ENCODE data around the gene GIT1. TPM values are rescaled to one million over a fixed set of nuclear protein-coding genes. Genes with fewer than 3 reads are reported as not detected.

The GIT1 gene
- total RNA-seq, 1 experiment from 2014 or later = 46.5 TPM

DNA sequence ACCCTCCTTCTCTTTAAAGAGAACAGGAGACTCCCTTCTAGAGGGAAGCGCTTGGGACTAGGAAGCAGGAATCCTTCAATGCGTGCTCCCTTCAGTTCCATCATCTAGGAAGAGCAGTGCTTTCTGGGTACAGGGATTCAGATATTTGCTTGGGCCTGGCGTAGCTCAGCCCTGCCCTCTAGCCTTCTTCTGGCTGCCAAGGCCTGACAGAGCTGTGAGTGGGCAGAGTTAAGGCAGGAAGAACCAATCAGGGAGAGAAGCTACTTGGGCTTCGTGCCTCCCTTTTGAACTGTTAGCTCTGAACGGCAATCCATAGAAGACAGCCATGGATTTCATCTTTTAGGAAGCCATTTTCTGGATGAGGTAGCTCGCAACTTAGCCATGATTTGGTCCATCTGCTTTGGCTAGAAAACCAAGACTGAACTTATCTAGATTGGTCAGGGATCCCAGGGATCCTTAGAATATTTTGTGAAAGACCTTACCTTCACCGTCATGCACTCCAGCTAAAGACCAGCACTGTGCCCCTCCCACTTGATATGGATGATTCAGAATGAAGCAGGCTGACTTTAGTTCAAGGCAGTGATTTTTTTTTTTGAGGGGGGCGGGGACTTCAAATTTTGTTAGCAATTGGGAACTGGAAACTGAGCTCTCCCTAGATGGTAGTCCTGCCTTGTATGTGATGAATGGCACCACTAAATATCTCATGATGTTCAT, 35.7 kb upstream of the GIT1 start:
- no peak for DNase-seq
- Mint-ChIP-seq H3K36me3 (ENCODE audit: insufficient read depth, unreplicated experiment) (peaks cover 13% of the 10 kb centered on the region), H3K9me3 (ENCODE audit: unreplicated experiment) (no peaks in the 10 kb centered on the region), H3K4me3 (ENCODE audit: unreplicated experiment) (no peak overlapping the region), H3K27ac (ENCODE audit: unreplicated experiment) (no peak overlapping the region), H3K4me1 (ENCODE audit: low read depth, unreplicated experiment) (peaks cover 7% of the 10 kb centered on the region), H3K27me3 (ENCODE audit: insufficient read depth, unreplicated experiment) (no peaks in the 10 kb centered on the region)
- intact Hi-C loops (cut with micrococcal nuclease; ENCODE audit: unreplicated experiment) = no loop called here
- no TSS peak for BruUV-seq (replicated peaks)
- TF ChIP-seq, protein P1, sequence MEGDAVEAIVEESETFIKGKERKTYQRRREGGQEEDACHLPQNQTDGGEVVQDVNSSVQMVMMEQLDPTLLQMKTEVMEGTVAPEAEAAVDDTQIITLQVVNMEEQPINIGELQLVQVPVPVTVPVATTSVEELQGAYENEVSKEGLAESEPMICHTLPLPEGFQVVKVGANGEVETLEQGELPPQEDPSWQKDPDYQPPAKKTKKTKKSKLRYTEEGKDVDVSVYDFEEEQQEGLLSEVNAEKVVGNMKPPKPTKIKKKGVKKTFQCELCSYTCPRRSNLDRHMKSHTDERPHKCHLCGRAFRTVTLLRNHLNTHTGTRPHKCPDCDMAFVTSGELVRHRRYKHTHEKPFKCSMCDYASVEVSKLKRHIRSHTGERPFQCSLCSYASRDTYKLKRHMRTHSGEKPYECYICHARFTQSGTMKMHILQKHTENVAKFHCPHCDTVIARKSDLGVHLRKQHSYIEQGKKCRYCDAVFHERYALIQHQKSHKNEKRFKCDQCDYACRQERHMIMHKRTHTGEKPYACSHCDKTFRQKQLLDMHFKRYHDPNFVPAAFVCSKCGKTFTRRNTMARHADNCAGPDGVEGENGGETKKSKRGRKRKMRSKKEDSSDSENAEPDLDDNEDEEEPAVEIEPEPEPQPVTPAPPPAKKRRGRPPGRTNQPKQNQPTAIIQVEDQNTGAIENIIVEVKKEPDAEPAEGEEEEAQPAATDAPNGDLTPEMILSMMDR (IDR thresholded peaks at IDR 0.05; ENCODE audit: insufficient read depth in 1 of 2, low read depth in 1 of 2, low read length in 1 of 2, severe bottlenecking in 1 of 2, unreplicated experiment in 1 of 2) = no peak
- CTCF ChIA-PET = interaction anchor here (0.6 to 2.2 kb wide), 4 partner anchors 9 to 501 kb away, joined by 3 to 15 read pairs (median 4); no protein-coding TSS in a partner anchor
- Histone ChIP-seq H3K4me1 (peaks cover 5% of the 10 kb centered on the region; the same call in 1 of the 2 replicates), H3K4me3 (ENCODE audit: low read depth, low read length) (no peak overlapping the region), H3K36me3 (ENCODE audit: control insufficient read depth, insufficient read depth, low read length) (0 out of 2 replicates have a peak, but pooled peaks cover 2% of the 10 kb centered on the region), H3K27me3 (replicated peaks; ENCODE audit: control insufficient read depth, insufficient read depth, low read length) (no peaks in the 10 kb centered on the region), H3K9me3 (no peaks in the 10 kb centered on the region)
- POLR2A ChIA-PET = no interaction called here

DNA sequence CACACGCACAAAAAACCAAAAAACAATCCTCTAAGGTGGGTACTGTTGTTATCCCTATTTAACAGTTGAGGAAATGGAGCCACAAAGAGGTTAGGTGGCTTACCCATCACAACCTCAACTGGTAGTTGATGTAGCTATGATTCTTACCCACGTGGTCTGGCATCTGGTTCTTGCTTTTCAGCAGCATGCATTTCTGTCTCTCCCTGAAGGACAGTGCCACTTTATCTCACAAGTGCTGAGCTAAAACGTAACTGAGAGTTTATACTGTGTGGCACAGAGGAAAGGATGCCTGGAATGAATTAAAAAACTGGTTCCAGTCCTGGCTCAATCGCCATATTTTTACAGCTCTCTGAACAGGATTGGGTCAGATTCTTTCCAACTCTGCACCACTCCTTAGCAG, 35.1 kb upstream of the GIT1 start:
- CTCF ChIA-PET = interaction anchor here (0.7 to 2.2 kb wide), 3 partner anchors 8 to 154 kb away, joined by 3 to 15 read pairs (median 4); no protein-coding TSS in a partner anchor
- no TSS peak for BruUV-seq (replicated peaks)
- no peak for DNase-seq
- Mint-ChIP-seq H3K4me1 (ENCODE audit: low read depth, unreplicated experiment) (peaks cover 7% of the 10 kb centered on the region), H3K4me3 (ENCODE audit: unreplicated experiment) (no peak overlapping the region), H3K9me3 (ENCODE audit: unreplicated experiment) (no peaks in the 10 kb centered on the region), H3K27me3 (ENCODE audit: insufficient read depth, unreplicated experiment) (no peaks in the 10 kb centered on the region), H3K36me3 (ENCODE audit: insufficient read depth, unreplicated experiment) (peaks cover 13% of the 10 kb centered on the region), H3K27ac (ENCODE audit: unreplicated experiment) (no peak overlapping the region)
- H3K36me3 ChIP-seq (ENCODE audit: control insufficient read depth, insufficient read depth, low read length) = 0 out of 2 replicates have a peak, but pooled peaks cover 2% of the 10 kb centered on the region
- H3K9me3 ChIP-seq = no peaks in the 10 kb centered on the region
- POLR2A ChIA-PET = no interaction called here
- intact Hi-C loops (cut with micrococcal nuclease; ENCODE audit: unreplicated experiment) = no loop called here
- no peaks in the 10 kb centered on the region for H3K27me3 ChIP-seq (replicated peaks; ENCODE audit: control insufficient read depth, insufficient read depth, low read length)
- H3K4me1 ChIP-seq = peaks cover 5% of the 10 kb centered on the region; the same call in 1 of the 2 replicates
- H3K4me3 ChIP-seq (ENCODE audit: low read depth, low read length) = no peak overlapping the region
- TF ChIP-seq, protein P1 (IDR thresholded peaks at IDR 0.05; ENCODE audit: insufficient read depth in 1 of 2, low read depth in 1 of 2, low read length in 1 of 2, severe bottlenecking in 1 of 2, unreplicated experiment in 1 of 2) = no peak

DNA sequence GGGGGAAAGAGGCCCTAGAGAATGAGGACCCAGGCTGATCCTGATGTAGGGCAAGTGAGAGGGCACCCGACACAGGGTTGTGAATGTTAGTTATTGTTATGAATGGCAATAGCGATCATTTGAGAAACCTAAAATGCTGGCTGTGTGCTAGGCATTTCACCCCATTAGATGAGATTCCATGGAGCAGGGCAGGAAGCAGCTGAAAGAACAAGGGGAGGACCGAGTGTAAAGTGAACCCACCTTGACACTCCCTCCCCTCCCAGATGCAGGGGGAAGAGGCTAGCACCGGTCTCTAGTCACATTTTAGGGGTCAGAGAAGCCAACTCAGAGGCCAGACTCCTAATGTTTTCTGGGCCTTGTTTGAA, 33.8 kb upstream of the GIT1 start:
- no peaks in the 10 kb centered on the region for H3K27me3 ChIP-seq (replicated peaks; ENCODE audit: control insufficient read depth, insufficient read depth, low read length)
- no peaks in the 10 kb centered on the region for H3K9me3 ChIP-seq
- H3K4me1 ChIP-seq = peaks cover 6% of the 10 kb centered on the region
- peak overlapping the region; percentile 72 for H3K4me3 Mint-ChIP-seq (ENCODE audit: unreplicated experiment)
- no peaks in the 10 kb centered on the region for H3K27me3 Mint-ChIP-seq (ENCODE audit: insufficient read depth, unreplicated experiment)
- intact Hi-C loops (cut with micrococcal nuclease; ENCODE audit: unreplicated experiment) = no loop called here
- BruUV-seq (replicated peaks) = no TSS peak
- H3K36me3 Mint-ChIP-seq (ENCODE audit: insufficient read depth, unreplicated experiment) = peaks cover 13% of the 10 kb centered on the region
- TF ChIP-seq, protein P1 (IDR thresholded peaks at IDR 0.05; ENCODE audit: insufficient read depth in 1 of 2, low read depth in 1 of 2, low read length in 1 of 2, severe bottlenecking in 1 of 2, unreplicated experiment in 1 of 2) = no peak
- ChIA-PET POLR2A (no interaction called here), CTCF (no interaction called here)
- H3K4me3 ChIP-seq (ENCODE audit: low read depth, low read length) = peak overlapping the region; percentile 50
- H3K9me3 Mint-ChIP-seq (ENCODE audit: unreplicated experiment) = no peaks in the 10 kb centered on the region
- H3K36me3 ChIP-seq (ENCODE audit: control insufficient read depth, insufficient read depth, low read length) = no peaks in the 10 kb centered on the region
- peaks cover 7% of the 10 kb centered on the region for H3K4me1 Mint-ChIP-seq (ENCODE audit: low read depth, unreplicated experiment)
- no peak for DNase-seq
- H3K27ac Mint-ChIP-seq (ENCODE audit: unreplicated experiment) = peak overlapping the region; percentile 54
